IMR-90 (cell line): ENCODE results near the gene DCC. TPM values are rescaled to one million over a fixed set of nuclear protein-coding genes. Genes with fewer than 3 reads are reported as not detected.

Experiments used
- ATAC-seq: fragments of 200-7000 bp; cut with Tn5 transposase; 2 replicates; pipeline ENCODE4 v1.9.1; 2020; ENCODE audit warnings: low read depth, mild to moderate bottlenecking, moderate library complexity
- BruUV-seq: library from RNA; stranded (reverse); fragments of 400-500 nt; replicated peaks from 2 replicates; lab custom pipeline; 2021; lab: Mats Ljungman, UMichigan
- CTCF ChIA-PET: fragments of 300-600 bp; formaldehyde crosslinking; extraction: SDS; loops from one replicate; lab custom pipeline; 2021; ENCODE audit warnings: antibody characterized with exemption; lab: Yijun Ruan, JAX
- POLR2A ChIA-PET: fragments of 300-600 bp; sonication (Branson Sonifier 250); formaldehyde crosslinking; loops from one replicate; lab custom pipeline; 2022; ENCODE audit warnings: antibody characterized with exemption; ENCODE audit not compliant: unreplicated experiment; lab: Charles Lee
- DNase-seq: peaks from one replicate; pipeline ENCODE4 v3.0.0; 2013
- H2AFZ ChIP-seq: replicated peaks from 2 replicates; pipeline ENCODE3; 2013; ENCODE audit warnings: low read length, mild to moderate bottlenecking; ENCODE audit not compliant: poor library complexity
- H2AK5ac ChIP-seq: 2 replicates; pipeline ENCODE4 v1.6.1; 2013; ENCODE audit warnings: low read depth, low read length, inconsistent platforms
- H2AK9ac ChIP-seq: replicated peaks from 2 replicates; pipeline ENCODE3; 2013; ENCODE audit warnings: mild to moderate bottlenecking, low read depth, low read length, moderate library complexity; ENCODE audit not compliant: poor library complexity
- H2BK120ac ChIP-seq: 2 replicates; pipeline ENCODE4 v1.6.1; 2013; ENCODE audit warnings: low read depth, low read length, inconsistent platforms
- H2BK15ac ChIP-seq: 3 replicates; pipeline ENCODE4 v1.6.1; 2013; ENCODE audit warnings: low read depth, low read length, inconsistent platforms
- H2BK20ac ChIP-seq: 2 replicates; pipeline ENCODE4 v1.6.1; 2013; ENCODE audit warnings: low read depth, mild to moderate bottlenecking, inconsistent platforms, low read length, moderate library complexity
- H2BK5ac ChIP-seq: 2 replicates; pipeline ENCODE4 v1.6.1; 2013; ENCODE audit warnings: mild to moderate bottlenecking, low read depth, low read length, inconsistent platforms; ENCODE audit not compliant: poor library complexity, severe bottlenecking
- H3K14ac ChIP-seq: replicated peaks from 2 replicates; pipeline ENCODE4 v1.6.1; 2013; ENCODE audit warnings: low read depth, low read length, inconsistent platforms
- H3K18ac ChIP-seq: 2 replicates; pipeline ENCODE4 v1.6.1; 2013; ENCODE audit warnings: low read depth, low read length, control low read depth
- H3K23ac ChIP-seq: 2 replicates; pipeline ENCODE4 v1.6.1; 2013; ENCODE audit warnings: low read depth, low read length, inconsistent platforms
- H3K27ac ChIP-seq: 2 replicates; pipeline ENCODE4 v1.5.1; 2013; ENCODE audit warnings: mild to moderate bottlenecking, control low read depth, low read length; ENCODE audit not compliant: insufficient read depth
- H3K27me3 ChIP-seq: 2 replicates; pipeline ENCODE4 v1.6.1; 2013; ENCODE audit warnings: low read length; ENCODE audit not compliant: control insufficient read depth, insufficient read depth
- H3K36me3 ChIP-seq: 2 replicates; pipeline ENCODE4 v1.6.1; 2013; ENCODE audit warnings: low read length, mixed read lengths; ENCODE audit not compliant: control insufficient read depth, insufficient read depth
- H3K4ac ChIP-seq: 2 replicates; pipeline ENCODE4 v1.6.1; 2013; ENCODE audit warnings: low read depth, low read length, inconsistent platforms
- H3K4me1 ChIP-seq: 2 replicates; pipeline ENCODE4 v1.6.1; 2013; ENCODE audit warnings: low read length, mixed read lengths; ENCODE audit not compliant: control insufficient read depth, insufficient read depth
- H3K4me2 ChIP-seq: 2 replicates; pipeline ENCODE4 v1.6.1; 2013; ENCODE audit warnings: low read depth, mild to moderate bottlenecking, control low read depth, low read length, moderate library complexity
- H3K4me3 ChIP-seq: 2 replicates; pipeline ENCODE4 v1.5.1; 2013; ENCODE audit warnings: low read depth, mild to moderate bottlenecking, control low read depth, low read length, moderate library complexity; ENCODE audit not compliant: insufficient read depth
- H3K56ac ChIP-seq: 2 replicates; pipeline ENCODE4 v1.6.1; 2013; ENCODE audit warnings: low read length, inconsistent platforms; ENCODE audit not compliant: insufficient read depth; ENCODE audit errors: extremely low read depth
- H3K79me1 ChIP-seq, 2 experiments: 2 replicates each; pipeline ENCODE4 v1.6.1; 2013; ENCODE audit warnings: low read length in 2 of 2, inconsistent platforms in 1 of 2, low read depth in 1 of 2
- H3K9ac ChIP-seq: 2 replicates; pipeline ENCODE4 v1.6.1; 2013; ENCODE audit warnings: low read depth, low read length, control low read depth
- H3K9me1 ChIP-seq: 2 replicates; pipeline ENCODE4 v1.6.1; 2013; ENCODE audit warnings: low read length, inconsistent platforms; ENCODE audit not compliant: insufficient read depth
- H3K9me3 ChIP-seq: 2 replicates; pipeline ENCODE4 v1.6.1; 2013; ENCODE audit warnings: low read length; ENCODE audit not compliant: control insufficient read depth, insufficient read depth
- H4K20me1 ChIP-seq: 2 replicates; pipeline ENCODE4 v1.6.1; 2013; ENCODE audit warnings: low read length, inconsistent platforms; ENCODE audit not compliant: insufficient read depth
- H4K5ac ChIP-seq: 2 replicates; pipeline ENCODE4 v1.6.1; 2013; ENCODE audit warnings: mild to moderate bottlenecking, low read depth, low read length, control low read depth
- H4K8ac ChIP-seq, 2 experiments: 2 replicates each; pipeline ENCODE4 v1.6.1; 2013; ENCODE audit warnings: low read depth in 2 of 2, low read length in 2 of 2, control low read depth in 1 of 2, inconsistent platforms in 1 of 2
- H4K91ac ChIP-seq: 2 replicates; pipeline ENCODE4 v1.6.1; 2013; ENCODE audit warnings: low read depth, low read length, inconsistent platforms; ENCODE audit not compliant: insufficient read depth
- BHLHE40 ChIP-seq: fragments of 150-350 bp; IDR thresholded peaks from 2 replicates; pipeline ENCODE4 v1.6.1; 2016; ENCODE audit warnings: mild to moderate bottlenecking, low read depth, low read length
- CEBPB ChIP-seq: IDR thresholded peaks from 2 replicates; pipeline ENCODE4 v1.6.1; 2012; ENCODE audit warnings: low read depth, low read length, improper control_type of control experiment
- ELK1 ChIP-seq: fragments of 150-350 bp; IDR thresholded peaks from 2 replicates; pipeline ENCODE4 v1.6.1; 2016; ENCODE audit warnings: low read depth, mild to moderate bottlenecking, low read length, moderate library complexity, borderline replicate concordance
- POLR2A ChIP-seq: IDR thresholded peaks from 2 replicates; pipeline ENCODE4 v1.6.1; 2012; ENCODE audit warnings: mild to moderate bottlenecking, low read depth, low read length
- WGBS, 2 experiments: methylation state at CpG; one replicate each; pipeline versions ENCODE4 v1.1.5 to v1.1.7; 2013; ENCODE audit warnings: missing lambda C conversion rate in 2 of 2; ENCODE audit not compliant: insufficient read length in 1 of 2; ENCODE audit errors: extremely low coverage in 2 of 2; 5-methylcytosine and 5-hydroxymethylcytosine counted together
- dilution Hi-C: fragments of 300-500 bp; cut with HindIII; formaldehyde crosslinking; loops from one replicate; pipeline ENCODE4 v1.14.3; 2018; ENCODE audit warnings: low sequenced_read_pairs; ENCODE audit not compliant: unreplicated experiment
- in situ Hi-C: fragments of 300-500 bp; cut with MboI; formaldehyde crosslinking; loops from 3 replicates; pipeline ENCODE4 v1.14.3; 2019; ENCODE audit warnings: low sequenced_read_pairs, inconsistent platforms, mixed read lengths
- intact Hi-C: fragments of 100-400 bp; cut with micrococcal nuclease; formaldehyde crosslinking; loops from 2 replicates; pipeline ENCODE4 v1.10.0; 2022
- polyA plus RNA-seq, 3 experiments: library from polyadenylated mRNA; depleted of rRNA; stranded (reverse); fragments of >200 nt; gene quantifications; 2 replicates each; pipeline ENCODE4 v1.2.3, GENCODE V29; 2012; ENCODE audit warnings: low replicate concordance in 1 of 3
- total RNA-seq: library from RNA; depleted of rRNA; stranded (reverse); fragments of >200 nt; gene quantifications from 2 replicates; pipeline ENCODE4 v1.2.3, GENCODE V29; 2012

Gene DCC
- total and polyA plus RNA-seq, 2 of the 4 experiments (the other 2 are of a cell fraction), result 0.31 to 0.54 TPM

- intact Hi-C loops, result no loop called here
- Histone ChIP-seq H3K4ac (no peak overlapping the region), H4K91ac (no peak overlapping the region), H2BK20ac (no peak overlapping the region), H3K79me1 (no peaks in the 10 kb centered on the region), H3K4me1 (no peaks in the 10 kb centered on the region), H3K23ac (no peak overlapping the region), H3K27ac (no peak overlapping the region), H3K4me3 (no peak overlapping the region), H4K8ac (no peak overlapping the region), H3K14ac (no peak overlapping the region), H3K18ac (no peak overlapping the region), H2BK120ac (no peak overlapping the region), H3K9me3 (peaks cover 5% of the 10 kb centered on the region; the same call in 1 of the 2 replicates), H3K36me3 (no peaks in the 10 kb centered on the region), H3K9me1 (no peaks in the 10 kb centered on the region), H3K27me3 (no peaks in the 10 kb centered on the region), H4K5ac (no peak overlapping the region), H4K20me1 (no peaks in the 10 kb centered on the region), H2AK5ac (no peak overlapping the region), H3K56ac (no peak overlapping the region), H2AK9ac (no peak overlapping the region), H2BK15ac (no peak overlapping the region), H2AFZ (no peak overlapping the region), H3K9ac (no peak overlapping the region), H3K4me2 (no peak overlapping the region), H2BK5ac (no peak overlapping the region)
- TF ChIP-seq ELK1 (no peak), BHLHE40 (no peak), CEBPB (no peak), POLR2A (no peak)
- ChIA-PET CTCF (no interaction called here), POLR2A (no interaction called here)
- in situ Hi-C loops, result no loop called here
- DNase-seq (no peak), ATAC-seq (no peak)
- WGBS, 2 experiments, result no CpG with 5 or more reads among the region's 3 CpGs
- BruUV-seq, result no TSS peak
- dilution Hi-C loops, result no loop called here
Measured at GRCh38 chr18:53387581-53387980, 1047.6 kb downstream of the DCC start.
